H1 (cell line): Measurements from ENCODE around the gene DHX36. TPM values are rescaled to one million over a fixed set of nuclear protein-coding genes. Genes with fewer than 3 reads are reported as not detected.

ENCODE experiments used
- CTCF ChIA-PET: fragments of 300-600 bp; sonication (Branson Sonifier 250); formaldehyde crosslinking; loops from one replicate; lab custom pipeline; 2021; ENCODE audit not compliant: partially characterized antibody; lab: Charles Lee
- POLR2A ChIA-PET: fragments of 300-600 bp; sonication (Branson Sonifier 250); formaldehyde crosslinking; loops from one replicate; lab custom pipeline; 2021; ENCODE audit warnings: inconsistent platforms; ENCODE audit not compliant: partially characterized antibody; lab: Charles Lee
- DNase-seq, 2 experiments: peaks; one replicate each; pipeline versions ENCODE4 v3.0.0 to v3.0.0-alpha.2; 2010 to 2022; ENCODE audit warnings: low spot score in 2 of 2, low read depth in 1 of 2, mixed read lengths in 1 of 2
- FAIRE-seq: peaks from 2 replicates; lab custom pipeline; 2011; peaks lifted over from hg19 to GRCh38; lab: Jason Lieb, UNC
- H2AFZ ChIP-seq: 2 replicates; pipeline ENCODE4 v1.8.1; 2012; ENCODE audit warnings: low read length, inconsistent platforms
- H2AK5ac ChIP-seq: 2 replicates; pipeline ENCODE4 v1.6.1; 2013; ENCODE audit warnings: low read depth, low read length
- H2BK120ac ChIP-seq: replicated peaks from 2 replicates; pipeline ENCODE3; 2013; ENCODE audit warnings: low read depth, low read length, inconsistent platforms
- H2BK12ac ChIP-seq: 2 replicates; pipeline ENCODE4 v1.6.1; 2013; ENCODE audit warnings: low read depth, low read length
- H2BK15ac ChIP-seq: 2 replicates; pipeline ENCODE4 v1.6.1; 2013; ENCODE audit warnings: low read length
- H2BK20ac ChIP-seq: 2 replicates; pipeline ENCODE4 v1.6.1; 2013; ENCODE audit warnings: low read length
- H2BK5ac ChIP-seq: 2 replicates; pipeline ENCODE4 v1.6.1; 2013; ENCODE audit warnings: low read depth, low read length
- H3K14ac ChIP-seq: 2 replicates; pipeline ENCODE4 v1.6.1; 2013; ENCODE audit warnings: inconsistent platforms; ENCODE audit not compliant: insufficient read length
- H3K18ac ChIP-seq: 2 replicates; pipeline ENCODE4 v1.6.1; 2013; ENCODE audit warnings: low read length; ENCODE audit errors: extremely low read depth
- H3K23ac ChIP-seq: 2 replicates; pipeline ENCODE4 v1.6.1; 2013; ENCODE audit warnings: inconsistent platforms; ENCODE audit not compliant: insufficient read length
- H3K23me2 ChIP-seq: 2 replicates; pipeline ENCODE4 v1.6.1; 2013; ENCODE audit warnings: low read depth, low read length
- H3K27ac ChIP-seq: 2 replicates; pipeline ENCODE4 v1.6.1; 2011; ENCODE audit warnings: low read depth, low read length, inconsistent platforms
- H3K27me3 ChIP-seq, 4 experiments: replicated peaks in 1 of 4; 1 replicate in 1 of 4; 2 replicates in 3 of 4; pipeline versions ENCODE4 v1.6.1 to v1.8.1; 2011 to 2013; ENCODE audit warnings: low read length in 3 of 4, mild to moderate bottlenecking in 3 of 4, inconsistent platforms in 2 of 4, mixed read lengths in 2 of 4, moderate library complexity in 1 of 4; ENCODE audit not compliant: control insufficient read depth in 3 of 4, insufficient read depth in 3 of 4; ENCODE audit errors: extremely low read depth in 1 of 4
- H3K36me3 ChIP-seq, 4 experiments: 2 replicates each; pipeline versions ENCODE4 v1.6.1 to v1.8.1; 2011 to 2013; ENCODE audit warnings: mild to moderate bottlenecking in 4 of 4, low read length in 3 of 4, moderate library complexity in 2 of 4, control low read depth in 1 of 4, inconsistent platforms in 1 of 4; ENCODE audit not compliant: insufficient read depth in 4 of 4, control insufficient read depth in 2 of 4
- H3K4ac ChIP-seq: replicated peaks from 2 replicates; pipeline ENCODE3; 2013; ENCODE audit warnings: low read length, low read depth, mixed read lengths, inconsistent platforms; ENCODE audit not compliant: insufficient read length
- H3K4me1 ChIP-seq, 4 experiments: replicated peaks in 1 of 4; 1 replicate in 1 of 4; 2 replicates in 3 of 4; pipeline versions ENCODE4 v1.6.1 to v1.8.1; 2011 to 2013; ENCODE audit warnings: low read length in 3 of 4, inconsistent platforms in 2 of 4, mixed read lengths in 1 of 4; ENCODE audit not compliant: insufficient read depth in 4 of 4, control insufficient read depth in 3 of 4
- H3K4me2 ChIP-seq, 2 experiments: 2 replicates each; pipeline versions ENCODE4 v1.6.1 to v1.8.1; 2011 to 2013; ENCODE audit warnings: low read depth in 2 of 2, low read length in 2 of 2, control low read depth in 1 of 2, inconsistent platforms in 1 of 2, mild to moderate bottlenecking in 1 of 2; ENCODE audit not compliant: insufficient read depth in 1 of 2
- H3K4me3 ChIP-seq, 4 experiments: fragments of 200-600, 300-600 bp in 1 of 4; sonication (generic), shearing (Covaris generic), sonication (Bioruptor Twin) in 1 of 4; 2 replicates each; pipeline versions ENCODE4 v1.5.1 to v1.8.1; 2011 to 2016; ENCODE audit warnings: low read length in 4 of 4, low read depth in 3 of 4, control low read depth in 2 of 4, inconsistent platforms in 2 of 4, mild to moderate bottlenecking in 2 of 4, mixed read lengths in 1 of 4, moderate library complexity in 1 of 4; ENCODE audit not compliant: insufficient read depth in 2 of 4; ENCODE audit errors: extremely low read depth in 1 of 4
- H3K56ac ChIP-seq: replicated peaks from 2 replicates; pipeline ENCODE3; 2013; ENCODE audit warnings: low read depth, mild to moderate bottlenecking, mixed read lengths, low read length, inconsistent platforms; ENCODE audit not compliant: insufficient read length
- H3K79me1 ChIP-seq: 2 replicates; pipeline ENCODE4 v1.6.1; 2013; ENCODE audit warnings: low read depth, low read length, control low read depth
- H3K79me2 ChIP-seq, 2 experiments: 2 replicates each; pipeline versions ENCODE4 v1.6.1 to v1.8.1; 2012 to 2013; ENCODE audit warnings: low read length in 2 of 2, mild to moderate bottlenecking in 2 of 2, inconsistent platforms in 1 of 2; ENCODE audit not compliant: insufficient read depth in 2 of 2, control insufficient read depth in 1 of 2
- H3K9ac ChIP-seq, 4 experiments: replicated peaks in 1 of 4; 1 replicate in 1 of 4; 2 replicates in 3 of 4; pipeline versions ENCODE4 v1.6.1 to v1.8.1; 2011 to 2013; ENCODE audit warnings: low read depth in 3 of 4, low read length in 3 of 4, control low read depth in 2 of 4, mild to moderate bottlenecking in 2 of 4, moderate library complexity in 2 of 4, inconsistent platforms in 1 of 4; ENCODE audit errors: extremely low read depth in 1 of 4
- H3K9me3 ChIP-seq, 2 experiments: 2 replicates each; pipeline versions ENCODE4 v1.6.1 to v1.8.1; 2012 to 2013; ENCODE audit warnings: mild to moderate bottlenecking in 2 of 2, moderate library complexity in 2 of 2, control low read depth in 1 of 2, inconsistent platforms in 1 of 2, low read depth in 1 of 2, low read length in 1 of 2, mixed read lengths in 1 of 2; ENCODE audit not compliant: insufficient read depth in 2 of 2
- H4K20me1 ChIP-seq, 2 experiments: replicated peaks in 1 of 2; 2 replicates each; pipeline versions ENCODE3 to v1.8.1; 2011 to 2013; ENCODE audit warnings: inconsistent platforms in 2 of 2, low read length in 2 of 2, mild to moderate bottlenecking in 1 of 2; ENCODE audit not compliant: insufficient read depth in 2 of 2, control insufficient read depth in 1 of 2
- H4K5ac ChIP-seq: 2 replicates; pipeline ENCODE4 v1.6.1; 2013; ENCODE audit warnings: low read length, low read depth, mixed read lengths, inconsistent platforms; ENCODE audit not compliant: insufficient read length
- H4K8ac ChIP-seq: 2 replicates; pipeline ENCODE4 v1.8.0; 2013; ENCODE audit warnings: mild to moderate bottlenecking, moderate library complexity, low read length, inconsistent platforms; ENCODE audit not compliant: insufficient read depth; ENCODE audit errors: extremely low read depth
- H4K91ac ChIP-seq: replicated peaks from 2 replicates; pipeline ENCODE3; 2013; ENCODE audit warnings: low read length, mixed read lengths, inconsistent platforms; ENCODE audit not compliant: insufficient read length
- BRCA1 ChIP-seq: IDR thresholded peaks from 2 replicates; pipeline ENCODE4 v1.6.1; 2012; ENCODE audit warnings: low read depth, low read length, improper control_type of control experiment
- CBX5 ChIP-seq: fragments of 300-800, 300-1000 bp; sonication (generic); IDR thresholded peaks from 2 replicates; pipeline ENCODE4 v1.7.1; 2016; ENCODE audit warnings: antibody characterized with exemption, low read length, low read depth
- CBX8 ChIP-seq: fragments of 300-800, 300-1000 bp; sonication (generic); IDR thresholded peaks from 2 replicates; pipeline ENCODE4 v1.7.1; 2016; ENCODE audit warnings: low read depth, low read length, borderline replicate concordance
- CHD1 ChIP-seq: IDR thresholded peaks from 2 replicates; pipeline ENCODE4 v1.6.1; 2012; ENCODE audit warnings: low read depth, low read length, improper control_type of control experiment
- CREB1 ChIP-seq: IDR thresholded peaks from 2 replicates; pipeline ENCODE4 v1.6.1; 2012; ENCODE audit warnings: inconsistent platforms
- HDAC6 ChIP-seq: IDR thresholded peaks from one replicate; pipeline ENCODE4 v1.7.1; 2012; ENCODE audit warnings: low read depth, mild to moderate bottlenecking, inconsistent platforms, low read length, moderate library complexity
- POLR2A ChIP-seq, 2 experiments: IDR thresholded peaks; 1 replicate in 1 of 2; 2 replicates in 1 of 2; pipeline ENCODE4 v1.6.1; 2011; ENCODE audit warnings: low read depth in 2 of 2, low read length in 2 of 2, mild to moderate bottlenecking in 2 of 2; ENCODE audit errors: control extremely low read depth in 1 of 2
- RAD21 ChIP-seq, 2 experiments: IDR thresholded peaks in 1 of 2; conservative IDR thresholded peaks in 1 of 2; 2 replicates each; pipeline ENCODE4 v1.6.1; 2011; ENCODE audit warnings: low read depth in 2 of 2, low read length in 2 of 2, improper control_type of control experiment in 1 of 2, inconsistent platforms in 1 of 2, mild to moderate bottlenecking in 1 of 2, moderate library complexity in 1 of 2
- RNF2 ChIP-seq: fragments of 200-900, 300-1000 bp; sonication (generic); IDR thresholded peaks from 2 replicates; pipeline ENCODE4 v1.7.1; 2016; ENCODE audit warnings: borderline replicate concordance, low read depth, mild to moderate bottlenecking, antibody characterized with exemption, low read length; ENCODE audit not compliant: poor library complexity, severe bottlenecking; ENCODE audit errors: missing control alignments
- RXRA ChIP-seq: IDR thresholded peaks from 2 replicates; pipeline ENCODE4 v1.6.1; 2011; ENCODE audit warnings: low read depth, mild to moderate bottlenecking, low read length, moderate library complexity; ENCODE audit not compliant: insufficient read depth
- SP2 ChIP-seq: IDR thresholded peaks from 2 replicates; pipeline ENCODE4 v1.6.1; 2012; ENCODE audit warnings: mild to moderate bottlenecking, low read length, inconsistent platforms
- TBP ChIP-seq: IDR thresholded peaks from 2 replicates; pipeline ENCODE4 v1.6.1; 2011; ENCODE audit warnings: low read depth, low read length, improper control_type of control experiment
- WGBS, 2 experiments: shearing (Covaris generic) in 1 of 2; methylation state at CpG; one replicate each; pipeline versions ENCODE4 v1.1.6 to v1.1.7; 2013 to 2015; ENCODE audit warnings: low lambda C conversion rate in 2 of 2, mixed read lengths in 2 of 2, inconsistent platforms in 1 of 2, low coverage in 1 of 2, missing lambda C conversion rate in 1 of 2; ENCODE audit not compliant: insufficient replicate concordance in 2 of 2, insufficient coverage in 1 of 2, insufficient read length in 1 of 2; ENCODE audit errors: extremely low coverage in 1 of 2, missing lambda C conversion rate in 1 of 2; 5-methylcytosine and 5-hydroxymethylcytosine counted together
- polyA plus RNA-seq, 7 experiments: library from polyadenylated mRNA; depleted of rRNA in 3 of 7; stranded (reverse) in 5 of 7; unstranded in 2 of 7; fragments of >200 nt in 5 of 7; fragments of 200-250 nt in 2 of 7; gene quantifications; 1 replicate in 5 of 7; 2 replicates in 1 of 7; 4 replicates in 1 of 7; pipeline versions ENCODE4 v1.2.1 to v1.2.3, GENCODE V29; 2011 to 2013; ENCODE audit warnings: missing spikeins in 2 of 7, mixed read lengths in 2 of 7
- total RNA-seq: library from RNA; stranded (reverse); fragmentation: NEBNext Ultra II Directional; extraction: Animal tissue kit (Norgen Biotek cat#: 25700); gene quantifications from 2 replicates; pipeline ENCODE4 v1.2.1, GENCODE V29; 2021

The DHX36 gene
- total and polyA plus RNA-seq, 2 of the 8 experiments (the other 6 are each of a cell fraction or from before 2014, with no cell fraction given) = 44.9 to 131 TPM

GRCh38 chr3:154324919-154325318 is 632 bp upstream of the DHX36 start:
- Histone ChIP-seq H3K4me2 (peak overlapping the region; percentile 64 to 79; a peak in 2 of 4 replicates), H3K14ac (no peak overlapping the region), H3K27ac (no peak overlapping the region; the same call in 1 of the 2 replicates), H3K79me1 (peaks cover 4% of the 10 kb centered on the region; the same call in 1 of the 2 replicates), H4K20me1 (peaks cover 12 to 17% of the 10 kb centered on the region in 2 experiments), H4K91ac (no peak overlapping the region), H4K8ac (no peak overlapping the region), H3K56ac (no peak overlapping the region), H2BK12ac (no peak overlapping the region), H3K23ac (no peak overlapping the region), H3K23me2 (no peaks in the 10 kb centered on the region), H2BK15ac (no peak overlapping the region), H2AK5ac (no peak overlapping the region), H3K9me3 (no peaks in the 10 kb centered on the region), H3K36me3 (peaks cover 0 to 4% (median 0%) of the 10 kb centered on the region in 4 experiments; a peak in 2 of 8 replicates), H2BK5ac (no peak overlapping the region), H3K27me3 (no peaks in the 10 kb centered on the region), H2BK20ac (no peak overlapping the region), H2BK120ac (no peak overlapping the region), H4K5ac (no peak overlapping the region), H2AFZ (peak overlapping the region; percentile 74), H3K9ac (no peak overlapping the region), H3K4me1 (peaks cover 0 to 10% (median 5%) of the 10 kb centered on the region in 4 experiments; a peak in 4 of 7 replicates), H3K4me3 (peak overlapping the region in 1 of 4 experiments; percentile 95; a peak in 2 of 8 replicates), H3K4ac (no peak overlapping the region), H3K79me2 (peaks cover 31 to 42% of the 10 kb centered on the region in 2 experiments), H3K18ac (no peak overlapping the region)
- no peak for FAIRE-seq
- ChIA-PET CTCF (interaction anchor here (0.6 to 1.4 kb wide), 2 partner anchors 10 to 207 kb away, joined by 3 to 8 read pairs; no protein-coding TSS in a partner anchor), POLR2A (interaction anchor here (0.6 to 1.1 kb wide), 2 partner anchors 10 kb away, joined by 3 read pairs; no protein-coding TSS in a partner anchor)
- no peak for DNase-seq
- 95% methylated on average over 3 of the region's 3 CpGs; no CpG with 5 or more reads in 1 of the 2 experiments for WGBS, 2 experiments
- TF ChIP-seq CREB1 (no peak), RXRA (no peak), CHD1 (no peak), HDAC6 (no peak), SP2 (no peak), POLR2A (IDR thresholded peaks at IDR 0.05; ENCODE audit: control extremely low read depth in 1 of 2, low read depth in 2 of 2, low read length in 2 of 2) (no peak), TBP (no peak), CBX5 (no peak), CBX8 (no peak), RNF2 (no peak), RAD21 (IDR thresholded peaks at IDR 0.05 in 1 of 2, conservative IDR thresholded peaks at IDR 0.05 in 1 of 2; ENCODE audit: low read depth in 2 of 2, low read length in 2 of 2) (no peak), BRCA1 (no peak)
